Measurements from ENCODE around the gene STK10. TPM values are rescaled to one million over a fixed set of nuclear protein-coding genes. Genes with fewer than 3 reads are reported as not detected.

The STK10 gene
- total and polyA plus RNA-seq, 2 donors (not counting 1 experiment from before 2014, with no cell fraction given), result 97.9 to 253 TPM

GRCh38 chr5:172178301-172178987 is 9.6 kb downstream of the STK10 start:
- H3K27ac Mint-ChIP-seq, result peak overlapping the region; percentile 96
- ATAC-seq (ENCODE audit: low read depth), result no peak
- peak overlapping the region; percentile 61 for H2AFZ ChIP-seq (ENCODE audit: insufficient read depth, low read depth, low read length, poor library complexity, severe bottlenecking)
- ChIA-PET POLR2A (interaction anchor here (1.8 to 7.9 kb wide), 2 partner anchors 8 to 68 kb away, joined by 9 to 95 read pairs; partner anchors contain the start of gene STK10), CTCF (interaction anchor here (0.6 to 2.2 kb wide), 4 partner anchors 8 to 67 kb away, joined by 3 to 13 read pairs (median 4); partner anchors contain the start of gene STK10)
- peak; percentile 37 for DNase-seq
- H3K9me3 ChIP-seq (ENCODE audit: control extremely low read depth in 1 of 3, control insufficient read depth in 2 of 3, insufficient read depth in 1 of 3, low read length in 2 of 3), result no peaks in the 10 kb centered on the region
- peaks cover 100% of the 10 kb centered on the region for H3K79me2 ChIP-seq (ENCODE audit: control insufficient read depth, insufficient read depth, low read length)
- H4K20me1 ChIP-seq (ENCODE audit: control insufficient read depth, insufficient read depth, low read length, poor library complexity, severe bottlenecking), result peaks cover 9% of the 10 kb centered on the region
- H3K4me2 ChIP-seq (replicated peaks; ENCODE audit: low read depth, low read length, poor library complexity, severe bottlenecking), result peak overlapping the region; percentile 88
- peaks cover 0 to 24% of the 10 kb centered on the region in 2 experiments for H3K36me3 ChIP-seq (replicated peaks in 1 of 2; ENCODE audit: control extremely low read depth in 1 of 2, control insufficient read depth in 1 of 2, extremely low read depth in 1 of 2, insufficient read depth in 2 of 2, low read length in 1 of 2)
- no peaks in the 10 kb centered on the region for H3K27me3 ChIP-seq (replicated peaks in 1 of 4; ENCODE audit: control extremely low read depth in 1 of 4, control insufficient read depth in 3 of 4, insufficient read depth in 4 of 4, low read length in 3 of 4)
- peaks cover 86% of the 10 kb centered on the region for H3K4me1 Mint-ChIP-seq
- H3K4me3 Mint-ChIP-seq, result peak overlapping the region; percentile 88
- peak overlapping the region; percentile 96 to 98 for H3K27ac ChIP-seq (ENCODE audit: low read length in 2 of 2)
- peak overlapping the region; percentile 26 to 68 (median 52) for H3K4me3 ChIP-seq (ENCODE audit: control extremely low read depth in 1 of 5, extremely low read depth in 1 of 5, insufficient read depth in 1 of 5, low read depth in 2 of 5, low read length in 4 of 5)
- TF ChIP-seq CTCF (IDR thresholded peaks at IDR 0.05) (no peak), EZH2 (IDR thresholded peaks at IDR 0.05; ENCODE audit: borderline replicate concordance, insufficient read depth, low read depth, low read length, poor library complexity, severe bottlenecking) (no peak)
- no peaks in the 10 kb centered on the region for H3K27me3 Mint-ChIP-seq
- peak overlapping the region; percentile 75 for H3K9ac ChIP-seq (ENCODE audit: low read length)
- WGBS (ENCODE audit: insufficient coverage), result 11% methylated on average over 18 of the region's 18 CpGs
- no peaks in the 10 kb centered on the region for H3K9me3 Mint-ChIP-seq (ENCODE audit: insufficient read depth)
- intact Hi-C loops (cut with micrococcal nuclease), result no loop called here
- peaks cover 74 to 99% of the 10 kb centered on the region in 2 donors for H3K4me1 ChIP-seq (ENCODE audit: control insufficient read depth in 2 of 2, insufficient read depth in 2 of 2, low read length in 2 of 2)

GRCh38 chr5:172177176-172177575 is 10.8 kb downstream of the STK10 start:
- H3K9me3 Mint-ChIP-seq (ENCODE audit: insufficient read depth), result no peaks in the 10 kb centered on the region
- Histone ChIP-seq H3K4me3 (ENCODE audit: control extremely low read depth in 1 of 5, extremely low read depth in 1 of 5, insufficient read depth in 1 of 5, low read depth in 2 of 5, low read length in 4 of 5) (no peak overlapping the region), H3K9ac (ENCODE audit: low read length) (no peak overlapping the region), H3K27me3 (replicated peaks in 1 of 4; ENCODE audit: control extremely low read depth in 1 of 4, control insufficient read depth in 3 of 4, insufficient read depth in 4 of 4, low read length in 3 of 4) (no peaks in the 10 kb centered on the region), H3K9me3 (ENCODE audit: control extremely low read depth in 1 of 3, control insufficient read depth in 2 of 3, insufficient read depth in 1 of 3, low read length in 2 of 3) (no peaks in the 10 kb centered on the region), H4K20me1 (ENCODE audit: control insufficient read depth, insufficient read depth, low read length, poor library complexity, severe bottlenecking) (peaks cover 21% of the 10 kb centered on the region), H2AFZ (ENCODE audit: insufficient read depth, low read depth, low read length, poor library complexity, severe bottlenecking) (no peak overlapping the region), H3K27ac (ENCODE audit: low read length in 2 of 2) (peak overlapping the region; percentile 24 to 98), H3K4me1 (ENCODE audit: control insufficient read depth in 2 of 2, insufficient read depth in 2 of 2, low read length in 2 of 2) (peaks cover 77 to 95% of the 10 kb centered on the region in 2 donors), H3K4me2 (replicated peaks; ENCODE audit: low read depth, low read length, poor library complexity, severe bottlenecking) (peak overlapping the region; percentile 88), H3K79me2 (ENCODE audit: control insufficient read depth, insufficient read depth, low read length) (peaks cover 100% of the 10 kb centered on the region), H3K36me3 (replicated peaks in 1 of 2; ENCODE audit: control extremely low read depth in 1 of 2, control insufficient read depth in 1 of 2, extremely low read depth in 1 of 2, insufficient read depth in 2 of 2, low read length in 1 of 2) (peaks cover 0 to 27% of the 10 kb centered on the region in 2 experiments)
- DNase-seq (no peak), ATAC-seq (ENCODE audit: low read depth) (no peak)
- CTCF ChIA-PET, result interaction anchor here (10.6 kb wide), 1 partner anchor 10 kb away, joined by 155 read pairs; the partner anchor contains the start of gene STK10
- no peaks in the 10 kb centered on the region for H3K27me3 Mint-ChIP-seq
- WGBS (ENCODE audit: insufficient coverage), result 71% methylated on average over 3 of the region's 7 CpGs
- H3K4me3 Mint-ChIP-seq, result peak overlapping the region; percentile 20
- TF ChIP-seq EZH2 (IDR thresholded peaks at IDR 0.05; ENCODE audit: borderline replicate concordance, insufficient read depth, low read depth, low read length, poor library complexity, severe bottlenecking) (no peak), CTCF (IDR thresholded peaks at IDR 0.05) (no peak)
- POLR2A ChIA-PET, result interaction anchor here (7.9 kb wide), 1 partner anchor 9 kb away, joined by 95 read pairs; the partner anchor contains the start of gene STK10
- intact Hi-C loops (cut with micrococcal nuclease), result no loop called here
- H3K4me1 Mint-ChIP-seq, result peaks cover 86% of the 10 kb centered on the region
- H3K27ac Mint-ChIP-seq, result peak overlapping the region; percentile 96
